HG03064 (cell line): ENCODE results near the gene TRIM17.

Source experiments
- ATAC-seq: cut with Tn5 transposase; IDR thresholded peaks from one replicate; pipeline ENCODE4 v1.9.1; 2021; ENCODE audit warnings: low read depth; ENCODE audit not compliant: unreplicated experiment

The TRIM17 gene

DNA sequence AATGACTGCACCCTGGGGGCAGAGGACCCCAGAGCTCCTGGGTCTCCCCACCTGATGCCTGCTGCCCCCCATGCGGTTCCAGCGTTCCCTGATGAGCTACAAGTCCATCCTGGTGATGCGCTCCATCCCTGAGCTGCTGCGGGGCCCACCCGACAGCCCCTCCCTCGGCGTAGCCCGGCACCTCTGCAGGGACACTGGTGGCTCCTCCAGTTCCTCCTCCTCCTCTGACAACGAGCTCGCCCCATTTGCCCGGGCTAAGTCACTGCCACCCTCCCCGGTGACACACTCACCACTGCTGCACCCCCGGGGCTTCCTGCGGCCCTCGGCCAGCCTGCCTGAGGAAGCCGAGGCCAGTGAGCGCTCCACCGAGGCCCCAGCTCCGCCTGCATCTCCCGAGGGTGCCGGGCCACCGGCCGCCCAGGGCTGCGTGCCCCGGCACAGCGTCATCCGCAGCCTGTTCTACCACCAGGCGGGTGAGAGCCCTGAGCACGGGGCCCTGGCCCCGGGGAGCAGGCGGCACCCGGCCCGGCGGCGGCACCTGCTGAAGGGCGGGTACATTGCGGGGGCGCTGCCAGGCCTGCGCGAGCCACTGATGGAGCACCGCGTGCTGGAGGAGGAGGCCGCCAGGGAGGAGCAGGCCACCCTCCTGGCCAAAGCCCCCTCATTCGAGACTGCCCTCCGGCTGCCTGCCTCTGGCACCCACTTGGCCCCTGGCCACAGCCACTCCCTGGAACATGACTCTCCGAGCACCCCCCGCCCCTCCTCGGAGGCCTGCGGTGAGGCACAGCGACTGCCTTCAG, 45.5 kb downstream of the TRIM17 start:
- no peak for ATAC-seq

DNA sequence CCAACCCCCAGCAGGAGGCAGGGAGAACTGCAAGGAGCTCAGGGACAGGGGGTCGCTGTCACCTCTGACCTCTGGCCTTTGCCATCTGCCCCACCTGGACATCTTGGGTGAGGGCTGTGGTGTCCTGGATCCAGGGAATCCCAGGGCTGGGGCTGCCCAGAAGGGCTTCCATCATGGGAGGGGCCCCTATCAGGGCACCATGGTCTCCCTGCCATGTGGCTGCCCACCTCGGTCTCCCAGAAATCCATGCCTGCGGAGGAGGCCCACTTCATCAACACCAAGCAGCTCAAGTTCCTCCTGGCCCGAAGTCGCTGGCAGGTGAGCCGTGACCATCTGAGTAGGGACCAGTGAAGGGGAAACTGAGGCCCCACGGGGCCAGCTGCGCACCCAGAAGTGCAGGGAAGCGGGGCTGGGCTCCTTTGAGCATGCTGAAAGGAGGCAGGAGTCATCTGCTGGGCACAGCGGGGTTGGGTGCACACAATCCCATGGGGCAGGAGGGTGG, 46.2 kb downstream of the TRIM17 start:
- ATAC-seq, result no peak

GRCh38 chr1:228369608-228370438, 46.8 kb downstream of the TRIM17 start:
- ATAC-seq, result no peak

- ATAC-seq, result no peak
These were observed 47.7 kb downstream of the TRIM17 start for GRCh38 chr1:228368801-228369607.

DNA sequence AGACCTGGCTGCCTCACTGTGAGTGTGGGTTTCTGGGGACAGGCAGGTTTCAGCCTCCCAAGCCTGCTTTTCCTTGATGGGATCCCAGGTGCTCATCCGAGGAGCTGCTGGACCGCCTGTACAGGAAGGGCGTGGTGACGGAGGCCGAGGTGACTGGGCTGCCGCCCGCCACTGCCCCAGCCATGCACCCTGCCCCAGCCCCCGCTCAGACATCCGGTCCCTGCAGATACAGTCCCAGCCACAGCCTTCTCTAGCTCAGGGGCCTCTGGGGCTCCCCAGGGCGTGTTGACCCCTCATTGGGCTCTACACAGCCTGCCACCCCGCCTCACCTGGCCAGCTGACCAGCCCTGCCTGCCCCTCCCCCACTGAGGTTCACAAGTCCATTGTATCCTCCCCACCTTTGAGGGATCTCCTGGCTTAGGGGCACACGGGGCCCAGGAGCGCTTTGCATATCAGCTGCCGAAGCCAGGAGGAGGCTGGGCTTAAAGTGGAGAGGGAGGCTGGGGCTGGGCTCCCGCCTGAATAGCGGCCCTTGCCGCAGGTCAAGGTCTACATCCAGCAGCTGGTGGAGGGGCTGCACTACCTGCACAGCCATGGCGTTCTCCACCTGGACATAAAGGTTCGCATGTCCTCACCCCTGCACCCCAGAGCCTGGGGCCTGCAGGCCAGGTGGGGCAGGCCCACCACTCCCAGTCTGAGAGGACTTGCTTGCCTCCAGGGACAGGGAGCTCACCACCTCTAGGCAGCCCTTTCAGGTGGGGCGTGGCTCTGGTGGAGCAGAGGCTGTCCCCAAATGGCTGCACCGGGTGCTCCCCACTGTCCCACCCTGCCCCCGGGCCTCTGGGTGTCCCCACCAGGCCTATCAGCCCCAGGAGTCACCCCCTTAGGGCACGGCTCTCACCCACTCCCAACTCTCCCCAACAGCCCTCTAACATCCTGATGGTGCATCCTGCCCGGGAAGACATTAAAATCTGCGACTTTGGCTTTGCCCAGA, 48.6 kb downstream of the TRIM17 start:
- no peak for ATAC-seq

GRCh38 chr1:228366866-228367741, 49.6 kb downstream of the TRIM17 start:
- ATAC-seq, result no peak

DNA sequence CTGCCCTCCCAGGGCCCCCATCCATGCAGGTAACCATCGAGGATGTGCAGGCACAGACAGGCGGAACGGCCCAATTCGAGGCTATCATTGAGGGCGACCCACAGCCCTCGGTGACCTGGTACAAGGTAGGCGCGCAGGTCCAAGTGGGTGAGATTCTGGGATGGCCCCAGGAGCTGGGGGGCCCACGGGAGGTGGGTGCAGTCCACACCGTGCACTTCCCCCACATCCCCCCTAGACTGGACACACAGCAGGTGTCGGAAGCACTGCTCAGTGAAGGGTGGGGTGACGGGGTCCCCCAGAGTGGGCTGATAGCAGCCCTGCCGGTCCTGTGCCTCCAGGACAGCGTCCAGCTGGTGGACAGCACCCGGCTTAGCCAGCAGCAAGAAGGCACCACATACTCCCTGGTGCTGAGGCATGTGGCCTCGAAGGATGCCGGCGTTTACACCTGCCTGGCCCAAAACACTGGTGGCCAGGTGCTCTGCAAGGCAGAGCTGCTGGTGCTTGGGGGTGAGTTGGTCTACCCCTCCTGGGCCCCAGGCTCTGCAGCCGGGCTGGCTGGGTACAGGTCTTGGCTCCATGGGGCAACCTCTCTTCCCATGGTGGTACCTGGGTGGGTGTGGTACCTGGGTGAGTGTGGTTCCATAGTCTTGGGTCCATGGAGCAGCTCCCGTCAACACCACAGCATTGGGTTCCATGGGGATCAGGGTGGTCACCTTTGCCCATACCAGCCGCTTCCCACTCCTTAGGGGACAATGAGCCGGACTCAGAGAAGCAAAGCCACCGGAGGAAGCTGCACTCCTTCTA, 50.4 kb downstream of the TRIM17 start:
- ATAC-seq, result no peak

DNA sequence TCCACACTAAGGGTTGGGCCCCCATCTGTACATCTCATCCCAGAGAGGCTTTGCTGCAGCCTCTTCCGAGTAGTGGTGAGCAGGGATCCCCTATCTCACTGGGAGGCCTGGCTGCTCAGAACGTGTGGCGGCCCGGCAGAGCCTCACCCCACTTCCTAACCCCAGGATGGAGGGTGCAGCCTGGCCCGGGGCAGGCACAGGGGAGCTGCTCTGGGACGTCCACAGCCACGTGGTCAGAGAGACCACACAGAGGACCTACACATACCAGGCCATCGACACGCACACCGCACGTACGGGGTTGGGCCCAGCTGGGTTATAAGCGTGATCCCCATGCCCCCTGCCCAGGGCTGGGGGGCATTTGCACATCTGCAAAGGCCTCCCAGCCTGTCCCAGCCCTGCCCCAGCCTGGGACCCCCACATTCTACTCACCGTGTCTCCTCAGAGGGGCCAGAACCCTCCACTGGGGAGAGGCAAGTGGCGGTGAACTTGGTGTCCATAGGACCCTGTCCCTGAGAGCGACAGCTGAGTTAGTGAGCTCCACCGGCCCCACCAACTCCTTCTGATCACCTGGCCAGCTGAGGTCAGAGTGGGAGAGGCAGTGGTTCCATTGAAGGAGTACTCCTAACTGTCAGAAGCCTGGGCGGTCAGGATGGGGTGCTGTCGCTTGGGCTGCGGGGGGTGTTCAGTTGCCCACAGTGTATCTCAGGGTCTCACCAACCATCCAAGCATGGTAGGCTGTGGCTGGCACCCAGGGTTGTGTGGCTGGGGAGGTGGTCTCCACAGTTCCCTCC, 51.2 kb downstream of the TRIM17 start:
- no peak for ATAC-seq

DNA sequence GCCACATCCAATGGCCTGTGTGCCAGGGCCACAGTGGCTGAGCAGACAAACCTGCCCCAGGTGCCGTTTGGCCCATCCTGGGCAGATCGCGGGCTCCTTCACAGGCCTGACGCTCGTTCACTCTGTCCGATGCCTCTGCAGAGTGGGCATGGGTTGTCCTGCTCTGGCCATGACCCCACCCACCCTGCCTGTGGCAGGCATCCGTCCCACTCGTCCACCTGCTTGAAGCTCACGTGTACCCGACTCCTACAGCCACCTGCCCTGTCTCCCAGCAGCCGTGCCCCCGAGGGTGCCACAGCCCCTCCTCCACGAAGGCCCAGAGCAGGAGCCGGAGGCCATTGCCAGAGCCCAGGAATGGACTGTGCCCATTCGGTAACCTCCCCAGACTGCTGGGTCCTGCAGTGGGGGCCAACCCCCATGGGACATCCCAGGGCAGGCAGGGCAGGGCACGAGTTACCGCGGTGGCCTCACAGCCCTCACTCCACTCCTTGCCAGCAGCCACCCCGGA, 51.9 kb downstream of the TRIM17 start:
- ATAC-seq, result no peak

GRCh38 chr1:228364068-228364705, 52.5 kb downstream of the TRIM17 start:
- no peak for ATAC-seq

DNA sequence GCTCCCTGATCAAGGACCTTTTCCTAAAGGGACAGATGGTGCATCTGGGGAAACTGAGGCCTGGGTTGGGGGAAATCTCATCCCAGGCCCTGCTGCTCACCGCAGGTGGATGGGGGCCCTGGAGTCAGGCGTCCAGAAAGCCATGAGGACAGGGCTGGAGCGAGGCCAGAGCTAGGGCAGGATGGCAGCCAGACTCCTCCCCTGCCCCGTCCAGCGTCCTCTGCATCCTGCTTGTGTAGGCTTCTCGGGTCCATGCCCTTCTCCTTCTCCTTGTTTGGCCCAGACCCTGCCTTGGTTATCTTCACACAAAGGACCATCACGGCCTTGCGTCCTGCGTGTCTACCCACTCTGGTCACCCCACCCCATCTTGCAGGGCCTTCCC, 53.0 kb downstream of the TRIM17 start:
- ATAC-seq, result no peak

DNA sequence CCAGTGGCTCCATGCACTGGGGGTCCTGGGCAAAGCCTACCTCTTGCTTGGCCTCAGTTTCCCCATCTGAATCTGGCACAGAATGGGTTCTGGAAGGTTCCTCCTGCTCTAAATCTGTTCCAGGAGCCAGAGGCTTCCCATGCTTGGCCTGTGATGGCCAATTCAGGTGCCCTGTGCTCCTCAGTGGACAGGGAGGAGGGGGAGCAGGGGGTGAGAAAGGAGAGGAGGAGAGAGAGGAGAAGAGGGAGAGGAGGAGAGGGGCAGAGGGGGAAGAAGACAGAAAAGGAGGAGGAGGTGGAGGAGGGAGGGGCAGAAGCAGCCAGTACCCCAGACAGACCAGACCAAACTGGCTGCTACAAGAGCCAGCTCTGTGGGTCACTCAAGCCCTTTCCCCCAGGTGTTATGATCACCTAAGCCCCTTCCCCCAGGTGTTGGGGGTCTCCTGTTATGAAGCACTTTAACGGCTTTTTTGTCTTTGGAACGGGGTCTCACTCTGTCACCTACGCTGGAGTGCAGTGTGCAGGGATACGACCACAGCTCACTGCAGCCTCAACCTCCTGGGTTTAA, 53.7 kb downstream of the TRIM17 start:
- no peak for ATAC-seq

GRCh38 chr1:228362141-228362883, 54.3 kb downstream of the TRIM17 start:
- ATAC-seq, result no peak

DNA sequence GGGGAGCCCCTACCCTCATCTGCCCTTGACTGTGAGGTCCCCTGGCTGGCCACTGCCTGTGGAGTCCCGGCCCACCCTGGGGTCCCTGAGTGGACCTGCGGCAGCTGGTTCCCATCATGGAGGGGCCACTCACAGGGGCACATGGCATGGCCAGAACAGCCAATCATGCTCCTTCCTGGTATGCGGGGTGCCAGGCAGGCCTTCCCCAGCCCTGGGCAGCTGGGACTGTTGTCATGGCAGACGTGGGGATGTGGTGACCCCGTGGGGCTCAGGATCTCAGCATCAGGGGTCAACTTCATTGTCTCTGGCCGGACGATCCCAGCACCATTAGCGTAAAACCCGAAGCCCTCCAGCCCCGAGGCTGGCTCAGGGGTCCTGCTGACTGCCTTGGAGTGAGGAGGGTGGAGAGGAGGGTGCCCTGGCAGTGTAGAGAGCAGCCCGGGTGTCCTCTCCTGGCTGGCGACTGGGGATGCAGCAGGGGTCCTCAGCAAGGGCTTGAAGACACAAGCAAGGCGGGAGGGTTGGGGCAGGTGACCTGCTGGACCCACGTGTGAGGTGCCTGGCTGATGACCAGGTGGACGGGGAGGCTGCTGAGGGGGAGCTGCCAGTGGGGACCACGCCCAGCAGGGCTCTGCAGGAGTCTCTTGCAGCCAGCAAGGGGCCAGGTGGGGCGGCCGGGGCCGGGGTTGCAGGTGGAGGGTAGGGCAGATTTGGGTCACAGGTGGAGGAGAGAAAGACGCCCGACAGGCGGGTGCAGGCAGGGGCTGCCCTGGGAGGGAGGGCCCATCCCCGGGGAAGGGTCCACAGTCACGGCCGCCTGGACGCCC, 55.1 kb downstream of the TRIM17 start:
- no peak for ATAC-seq
